HG03432 (cell line): ENCODE results near the gene ADGB.

Experiments
- ATAC-seq: cut with Tn5 transposase; IDR thresholded peaks from one replicate; pipeline ENCODE4 v1.9.1; 2021; ENCODE audit warnings: mild to moderate bottlenecking, moderate library complexity; ENCODE audit not compliant: unreplicated experiment

ADGB gene

DNA sequence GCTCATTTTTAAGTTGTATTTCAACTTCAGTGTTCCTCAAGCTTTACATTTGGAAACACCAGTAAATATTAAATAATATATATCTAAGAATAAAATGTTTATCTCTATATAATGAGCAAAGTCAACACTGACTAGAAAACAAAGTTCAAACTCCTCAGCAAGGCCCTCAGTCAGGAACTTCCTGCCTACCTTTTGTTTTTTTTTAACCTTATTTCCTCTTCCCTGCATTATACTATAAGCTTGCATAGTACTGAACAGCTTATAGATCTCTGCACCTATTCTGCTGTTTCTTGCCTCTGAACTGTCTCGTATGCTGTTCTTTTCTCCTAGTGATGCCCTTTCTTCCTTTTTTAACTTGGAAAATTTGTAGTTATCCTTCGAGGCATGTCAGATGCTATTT lies 29.6 kb downstream of the ADGB start:
- ATAC-seq, result no peak

GRCh38 chr6:146634022-146634421 lies 35.2 kb downstream of the ADGB start:
- ATAC-seq, result no peak

GRCh38 chr6:146635165-146635564 lies 36.4 kb downstream of the ADGB start:
- no peak for ATAC-seq

DNA sequence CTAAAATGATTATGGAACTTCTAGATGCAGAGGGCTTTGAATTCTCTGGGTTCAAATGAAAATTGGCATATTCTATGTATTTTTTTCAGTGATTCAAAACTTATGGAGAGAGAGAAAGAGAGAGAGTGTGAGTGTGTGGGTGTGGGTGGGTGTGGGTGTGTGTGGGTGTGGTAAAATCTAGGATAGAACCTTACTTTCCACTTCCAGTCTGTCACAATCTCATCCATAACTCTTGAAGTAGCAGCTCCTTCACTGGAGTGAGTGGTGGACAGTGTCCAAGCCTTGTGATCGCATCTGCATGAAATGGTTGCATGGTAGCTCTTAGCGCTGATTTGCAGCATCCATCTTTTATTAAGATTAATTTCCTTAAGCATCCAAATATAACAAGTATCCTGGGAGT lies 37.7 kb downstream of the ADGB start:
- no peak for ATAC-seq

GRCh38 chr6:146642921-146643320 lies 44.1 kb downstream of the ADGB start:
- ATAC-seq, result no peak

GRCh38 chr6:146650799-146651481 lies 52.2 kb downstream of the ADGB start:
- no peak for ATAC-seq

- ATAC-seq, result no peak
Observed at GRCh38 chr6:146651482-146651863, 52.7 kb downstream of the ADGB start.

DNA sequence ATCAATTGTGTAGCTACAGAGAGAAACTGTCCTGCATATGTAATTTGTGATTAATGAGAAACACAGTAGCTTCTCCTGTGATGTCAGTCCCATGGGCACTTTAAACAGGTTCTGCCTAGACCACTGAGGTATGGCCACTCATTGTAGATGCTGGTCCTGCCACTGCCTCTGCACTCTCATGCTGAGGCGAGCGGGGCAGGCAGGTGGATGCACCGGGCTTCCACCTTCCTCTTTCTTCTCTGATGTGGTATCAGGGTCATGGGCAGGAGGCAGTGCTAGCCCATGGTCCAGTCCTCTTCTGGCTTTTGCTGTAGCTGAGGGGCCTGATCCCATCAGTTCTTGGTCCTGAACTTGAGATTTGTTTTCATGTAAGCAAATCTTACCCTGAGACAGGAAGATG lies 58.7 kb downstream of the ADGB start:
- no peak for ATAC-seq

DNA sequence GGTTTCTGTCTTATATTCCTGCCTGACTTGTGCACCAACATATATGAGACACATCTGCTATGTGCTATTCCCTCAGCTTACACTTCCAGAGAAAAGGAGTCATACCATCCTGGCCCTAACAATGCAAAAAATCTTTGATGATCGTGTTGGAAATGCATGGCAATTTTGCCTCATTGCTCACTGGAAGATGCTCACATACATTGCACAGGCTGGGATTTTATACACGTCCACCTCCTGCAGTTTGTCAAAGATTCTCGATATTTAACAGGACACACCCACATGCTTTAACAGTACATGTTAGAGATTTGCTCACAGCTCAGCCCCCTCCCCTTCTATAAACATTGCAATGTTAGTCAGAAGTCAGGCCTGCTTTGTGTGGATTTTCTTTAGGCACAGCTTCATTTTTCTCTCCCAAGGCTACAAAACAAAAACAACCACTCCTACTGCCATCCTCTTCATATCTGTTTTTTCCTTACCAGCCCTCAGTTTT lies 66.1 kb downstream of the ADGB start:
- no peak for ATAC-seq

DNA sequence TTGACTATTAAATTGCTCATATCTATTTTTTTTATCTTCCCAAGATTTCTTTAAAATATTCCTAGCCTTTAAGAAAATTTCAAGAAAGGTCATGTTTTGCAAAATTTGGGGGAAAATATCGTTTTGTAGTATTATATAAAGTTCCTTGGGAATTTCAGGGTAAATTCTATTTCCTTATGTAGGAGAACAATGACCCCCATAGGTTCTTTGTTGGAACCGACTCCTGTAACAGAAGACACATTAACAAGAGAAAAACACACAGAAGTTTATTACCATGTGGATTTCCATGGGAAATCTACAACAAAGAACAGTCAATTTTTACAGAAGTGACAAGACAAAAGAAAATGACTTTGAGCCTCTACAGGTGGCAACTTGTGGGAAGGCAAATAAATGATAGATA lies 68.1 kb downstream of the ADGB start:
- no peak for ATAC-seq

DNA sequence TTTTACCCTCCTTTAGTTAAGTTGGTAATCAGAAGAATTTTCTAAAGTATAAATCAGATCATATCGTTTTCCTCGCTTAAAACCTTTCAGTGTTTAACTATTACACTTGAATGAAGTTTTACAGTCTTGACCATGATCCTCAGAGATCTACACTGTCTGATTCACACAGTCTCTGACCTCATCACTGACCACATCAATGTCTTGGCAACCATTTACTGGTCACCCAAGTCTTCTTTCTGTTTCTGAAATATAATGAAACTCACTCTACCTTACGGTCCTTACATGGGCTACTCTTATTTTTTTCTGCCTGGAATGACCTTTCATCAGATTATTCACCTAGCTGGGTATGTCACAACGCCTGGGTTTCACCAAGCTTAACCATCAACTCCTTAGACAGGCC lies 71.4 kb downstream of the ADGB start:
- ATAC-seq, result no peak

- ATAC-seq, result no peak
Observed at GRCh38 chr6:146673069-146673468, 74.3 kb downstream of the ADGB start.

- ATAC-seq, result no peak
Observed at GRCh38 chr6:146679386-146679785, 80.6 kb downstream of the ADGB start.

DNA sequence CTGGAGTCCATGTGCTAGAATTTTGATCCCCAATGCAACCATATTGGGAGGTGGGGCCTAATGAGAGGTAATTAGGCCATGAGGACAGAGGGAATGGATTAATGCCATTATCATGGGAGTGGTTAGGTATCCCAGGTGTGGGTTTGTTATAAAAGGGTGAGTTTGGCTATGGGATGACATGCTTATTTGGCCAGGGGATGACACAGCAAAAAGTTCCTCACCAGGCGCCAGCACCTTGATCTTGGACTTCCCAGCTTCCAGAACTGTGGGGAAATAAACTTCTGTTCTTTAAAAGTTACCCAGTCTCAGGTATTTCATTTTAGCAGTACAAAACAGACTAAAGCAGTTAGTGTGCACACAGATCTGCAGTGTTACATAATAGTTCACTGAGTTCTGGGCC lies 84.1 kb downstream of the ADGB start:
- no peak for ATAC-seq

DNA sequence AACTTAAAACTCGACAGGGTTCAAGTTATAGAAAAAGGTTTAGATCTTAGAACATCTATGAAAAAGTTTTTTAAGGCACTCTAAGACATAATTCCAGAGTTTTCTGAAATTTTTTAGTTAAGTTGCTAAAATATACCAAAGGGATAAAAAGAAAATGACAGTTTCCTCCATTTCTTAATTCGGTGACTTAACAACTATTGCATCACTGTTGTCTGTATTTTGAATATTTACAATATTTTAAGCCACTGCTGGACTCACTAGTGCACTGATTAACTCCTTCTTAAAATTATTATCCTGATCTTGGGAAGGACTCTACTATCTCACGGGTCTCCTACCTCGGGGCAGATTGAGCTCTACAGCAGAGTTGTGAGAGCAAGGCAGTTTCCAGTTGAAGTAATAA lies 91.0 kb downstream of the ADGB start:
- no peak for ATAC-seq

GRCh38 chr6:146693342-146693741 lies 94.6 kb downstream of the ADGB start:
- ATAC-seq, result no peak

- no peak for ATAC-seq
Observed at GRCh38 chr6:146697921-146698320, 99.1 kb downstream of the ADGB start.

- ATAC-seq, result peak; percentile 88
Observed at GRCh38 chr6:146700078-146700686, 101.4 kb downstream of the ADGB start.

GRCh38 chr6:146701632-146702031 lies 102.9 kb downstream of the ADGB start:
- ATAC-seq, result no peak

- ATAC-seq, result no peak
Observed at GRCh38 chr6:146709036-146709622, 110.4 kb downstream of the ADGB start.

- ATAC-seq, result no peak
Observed at GRCh38 chr6:146719387-146719786, 120.6 kb downstream of the ADGB start.

DNA sequence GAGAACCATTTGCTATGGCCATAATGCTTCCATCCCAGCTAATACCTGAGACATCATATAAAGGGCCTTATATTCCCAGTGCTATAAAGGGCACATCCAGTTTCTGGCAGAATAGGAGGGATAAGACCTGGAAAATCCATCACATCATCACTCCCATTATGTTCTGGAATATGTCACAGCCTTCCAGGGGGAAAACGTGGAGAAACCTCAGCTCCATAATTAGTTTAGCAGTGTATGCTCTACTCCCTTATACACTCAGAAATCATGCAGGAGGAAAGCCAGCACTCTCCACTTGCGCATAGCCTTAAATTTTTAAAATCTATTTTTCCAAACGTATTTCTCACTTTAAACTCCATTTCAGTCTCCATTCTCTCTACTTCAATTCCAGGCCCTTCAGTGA lies 140.9 kb downstream of the ADGB start:
- ATAC-seq, result no peak
